Type B pancreatic cell (in vitro differentiated cells): Measurements from ENCODE around the gene GIN1. TPM values are rescaled to one million over a fixed set of nuclear protein-coding genes. Genes with fewer than 3 reads are reported as not detected.

ENCODE experiments used
- DNase-seq: peaks from one replicate; pipeline ENCODE4 v3.0.0; 2021; ENCODE audit warnings: mixed read lengths; ENCODE audit not compliant: unreplicated experiment; ENCODE audit errors: extremely low spot score
- H3K27ac Mint-ChIP-seq: 2 replicates; pipeline ENCODE4 v1.8.0; 2021; ENCODE audit warnings: mild to moderate bottlenecking, mixed read lengths
- H3K27me3 Mint-ChIP-seq: 2 replicates; pipeline ENCODE4 v1.8.0; 2021; ENCODE audit warnings: mixed read lengths
- H3K36me3 Mint-ChIP-seq: 2 replicates; pipeline ENCODE4 v1.8.0; 2021; ENCODE audit warnings: mixed read lengths
- H3K4me1 Mint-ChIP-seq: one replicate; pipeline ENCODE4 v1.8.0; 2021; ENCODE audit warnings: mixed read lengths; ENCODE audit not compliant: unreplicated experiment
- H3K4me3 Mint-ChIP-seq: 2 replicates; pipeline ENCODE4 v1.8.0; 2021; ENCODE audit warnings: mild to moderate bottlenecking, mixed read lengths
- H3K9me3 Mint-ChIP-seq: 2 replicates; pipeline ENCODE4 v1.8.0; 2021; ENCODE audit warnings: mixed read lengths
- total RNA-seq: library from RNA; stranded (reverse); gene quantifications from 2 replicates; pipeline ENCODE4 v1.2.1, GENCODE V29; 2021; ENCODE audit warnings: low replicate concordance
- TF ChIP-seq, protein P1 (sequence below): fragments of 200-600 bp; sonication (generic); conservative IDR thresholded peaks from 2 replicates; pipeline ENCODE4 v1.5.0; 2021; ENCODE audit warnings: antibody characterized with exemption, mild to moderate bottlenecking

GIN1 gene
- total RNA-seq, 1 donor from 2014 or later: 8.0 TPM

DNA sequence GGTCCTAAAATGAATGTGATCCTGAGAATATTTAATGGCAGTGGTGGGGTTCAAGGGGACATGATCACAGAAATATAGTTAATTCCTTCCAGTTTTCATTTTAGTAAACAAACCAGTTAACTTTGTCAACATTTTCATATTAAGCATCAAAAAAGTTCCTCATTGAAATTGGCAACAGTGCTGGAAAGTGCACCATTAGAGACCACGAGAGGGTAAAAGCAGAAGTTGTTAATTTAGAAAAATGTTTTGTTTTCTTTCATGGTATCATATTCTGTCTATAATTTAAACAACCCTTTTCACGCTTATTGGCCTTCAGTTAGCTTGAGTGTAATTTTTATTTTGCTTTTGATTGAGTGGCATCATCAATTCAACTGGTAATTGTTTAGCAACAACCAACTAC is 11.9 kb downstream of the GIN1 start:
- no peak overlapping the region for H3K27ac Mint-ChIP-seq
- H3K36me3 Mint-ChIP-seq: peaks cover 8% of the 10 kb centered on the region

DNA sequence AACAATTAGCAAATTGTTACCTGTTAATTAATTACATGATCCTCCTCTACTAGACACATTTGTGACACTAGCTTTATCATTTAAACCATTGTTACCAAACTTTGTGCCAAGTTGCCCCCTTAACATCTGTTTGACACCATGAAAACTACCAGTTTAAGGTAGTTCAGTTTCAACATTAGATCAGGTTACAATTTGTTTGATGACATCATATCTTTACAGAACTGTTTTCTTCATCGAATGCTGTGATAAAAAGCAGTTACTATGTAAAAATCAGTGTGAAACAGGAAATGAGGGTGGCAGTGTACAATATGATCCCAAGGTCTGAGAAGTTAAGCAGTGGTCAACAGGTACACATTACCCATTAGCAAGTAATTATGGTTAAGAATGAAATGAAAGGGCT is 17.7 kb downstream of the GIN1 start:
- no peak overlapping the region for H3K4me3 Mint-ChIP-seq
- H3K27me3 Mint-ChIP-seq: no peaks in the 10 kb centered on the region
- no peaks in the 10 kb centered on the region for H3K4me1 Mint-ChIP-seq
- TF ChIP-seq, protein P1, sequence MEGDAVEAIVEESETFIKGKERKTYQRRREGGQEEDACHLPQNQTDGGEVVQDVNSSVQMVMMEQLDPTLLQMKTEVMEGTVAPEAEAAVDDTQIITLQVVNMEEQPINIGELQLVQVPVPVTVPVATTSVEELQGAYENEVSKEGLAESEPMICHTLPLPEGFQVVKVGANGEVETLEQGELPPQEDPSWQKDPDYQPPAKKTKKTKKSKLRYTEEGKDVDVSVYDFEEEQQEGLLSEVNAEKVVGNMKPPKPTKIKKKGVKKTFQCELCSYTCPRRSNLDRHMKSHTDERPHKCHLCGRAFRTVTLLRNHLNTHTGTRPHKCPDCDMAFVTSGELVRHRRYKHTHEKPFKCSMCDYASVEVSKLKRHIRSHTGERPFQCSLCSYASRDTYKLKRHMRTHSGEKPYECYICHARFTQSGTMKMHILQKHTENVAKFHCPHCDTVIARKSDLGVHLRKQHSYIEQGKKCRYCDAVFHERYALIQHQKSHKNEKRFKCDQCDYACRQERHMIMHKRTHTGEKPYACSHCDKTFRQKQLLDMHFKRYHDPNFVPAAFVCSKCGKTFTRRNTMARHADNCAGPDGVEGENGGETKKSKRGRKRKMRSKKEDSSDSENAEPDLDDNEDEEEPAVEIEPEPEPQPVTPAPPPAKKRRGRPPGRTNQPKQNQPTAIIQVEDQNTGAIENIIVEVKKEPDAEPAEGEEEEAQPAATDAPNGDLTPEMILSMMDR: no peak
- H3K9me3 Mint-ChIP-seq: no peaks in the 10 kb centered on the region
- no peak overlapping the region for H3K27ac Mint-ChIP-seq
- no peak for DNase-seq
- H3K36me3 Mint-ChIP-seq: peaks cover 3% of the 10 kb centered on the region

More for the DNA sequence above, 11.9 kb downstream of the GIN1 start:
- Mint-ChIP-seq H3K4me1 (no peaks in the 10 kb centered on the region), H3K9me3 (peaks cover 4% of the 10 kb centered on the region), H3K4me3 (no peak overlapping the region), H3K27me3 (no peaks in the 10 kb centered on the region)
- no peak for DNase-seq
- TF ChIP-seq, protein P1: no peak

DNA sequence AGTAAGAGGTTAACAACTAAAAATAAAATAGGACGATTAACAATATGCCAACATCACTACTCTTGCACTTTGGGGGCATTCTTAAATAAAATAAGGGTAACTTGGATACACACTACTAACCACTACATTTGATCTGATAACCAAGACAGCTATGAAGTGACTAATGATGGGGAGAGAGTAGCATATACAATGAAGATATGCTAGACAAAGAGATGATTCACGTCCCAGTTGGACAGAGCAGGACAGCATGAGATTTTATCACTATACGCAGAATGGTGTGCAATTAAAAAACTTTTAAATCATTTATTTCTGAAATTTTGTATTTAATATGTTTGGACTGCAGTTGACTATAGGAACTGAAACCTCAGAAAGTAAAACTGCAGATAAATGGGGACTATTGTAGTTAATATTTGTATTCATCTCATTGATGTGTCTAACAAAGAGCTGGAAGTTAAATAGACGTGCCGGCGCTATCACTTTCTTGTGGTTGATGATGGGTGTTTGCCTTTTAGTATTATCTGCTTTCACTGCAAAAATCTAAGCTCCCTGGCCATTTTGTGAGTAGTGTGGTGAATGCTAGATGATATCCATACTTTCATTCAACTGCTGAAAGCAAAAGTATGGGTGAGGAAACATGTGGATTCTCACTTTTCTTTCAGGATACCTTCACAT is 18.7 kb downstream of the GIN1 start:
- Mint-ChIP-seq H3K27me3 (no peaks in the 10 kb centered on the region), H3K4me3 (no peak overlapping the region), H3K9me3 (no peaks in the 10 kb centered on the region), H3K4me1 (no peaks in the 10 kb centered on the region), H3K36me3 (peaks cover 6% of the 10 kb centered on the region), H3K27ac (no peak overlapping the region)
- DNase-seq: no peak
- TF ChIP-seq, protein P1: no peak

DNA sequence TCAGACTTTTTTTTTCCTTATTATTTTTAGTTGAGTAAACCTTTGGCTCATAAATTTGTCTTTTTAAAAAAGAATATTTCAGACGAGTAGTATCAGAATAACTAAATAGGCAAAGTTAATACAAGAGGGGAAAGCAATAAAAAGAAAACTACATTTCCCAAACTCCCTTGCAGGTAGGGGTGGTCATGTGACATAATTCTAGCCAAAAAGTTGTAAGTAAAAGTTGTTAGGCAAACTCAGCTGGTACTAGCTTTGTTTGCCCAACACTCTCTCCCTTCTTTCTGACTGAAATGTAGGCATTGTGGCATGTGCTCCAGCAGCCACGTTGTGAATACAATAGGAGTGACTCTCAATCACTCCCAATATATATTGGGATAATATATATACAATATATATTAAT is 20.9 kb downstream of the GIN1 start:
- no peak overlapping the region for H3K27ac Mint-ChIP-seq
- H3K9me3 Mint-ChIP-seq: no peaks in the 10 kb centered on the region
- peaks cover 6% of the 10 kb centered on the region for H3K36me3 Mint-ChIP-seq
- no peaks in the 10 kb centered on the region for H3K4me1 Mint-ChIP-seq
- H3K27me3 Mint-ChIP-seq: no peaks in the 10 kb centered on the region
- no peak for DNase-seq
- H3K4me3 Mint-ChIP-seq: no peak overlapping the region
- TF ChIP-seq, protein P1: no peak

DNA sequence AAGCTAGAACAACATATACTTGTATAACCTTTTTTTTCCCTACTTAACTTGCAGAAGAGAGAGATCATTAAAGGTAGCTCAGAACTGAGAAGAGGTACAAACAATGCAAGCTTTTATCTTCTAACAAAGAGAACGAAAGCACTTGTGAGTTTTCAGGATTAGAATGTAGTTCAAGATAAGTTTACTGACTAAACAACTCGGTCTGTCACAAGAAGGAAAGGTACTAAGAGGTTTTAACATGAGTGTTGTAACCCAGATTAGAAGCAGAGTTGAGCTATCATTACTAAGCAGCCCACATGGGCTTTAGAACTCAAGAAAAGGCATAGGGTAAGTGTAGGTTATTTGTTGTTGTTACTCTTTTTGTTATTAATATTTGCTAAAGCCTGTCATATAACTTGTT is 25.2 kb downstream of the GIN1 start:
- no peak overlapping the region for H3K4me3 Mint-ChIP-seq

More for the DNA sequence above, 25.2 kb downstream of the GIN1 start:
- DNase-seq: no peak
- Mint-ChIP-seq H3K36me3 (peaks cover 3% of the 10 kb centered on the region), H3K27me3 (no peaks in the 10 kb centered on the region), H3K4me1 (no peaks in the 10 kb centered on the region), H3K9me3 (no peaks in the 10 kb centered on the region), H3K27ac (no peak overlapping the region)
- TF ChIP-seq, protein P1: no peak
